ENCODE results near the gene YAP1.

YAP1 gene

DNA sequence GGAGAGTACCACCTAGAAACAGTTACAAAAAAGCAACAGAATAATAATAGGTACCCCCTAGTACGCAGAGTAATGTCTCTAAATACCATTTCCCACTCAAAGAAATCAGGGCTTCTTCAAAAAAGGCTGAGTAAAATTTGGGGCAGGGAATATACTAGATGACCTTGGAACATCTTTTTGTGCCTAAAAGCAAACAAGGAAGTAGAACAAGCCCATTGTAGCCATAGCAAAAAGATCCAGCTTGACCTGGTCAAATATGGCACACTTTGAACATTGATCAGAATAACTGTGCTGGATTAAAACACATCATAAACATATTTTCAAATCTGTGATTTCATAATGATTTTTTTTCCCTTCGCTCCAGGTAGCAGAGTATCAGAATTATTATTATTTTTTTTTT, 91.5 kb downstream of the YAP1 start:
- DNase-seq (ENCODE audit: low read depth), result no peak
- H3K4me3 ChIP-seq (ENCODE audit: low read depth, low read length), result no peak overlapping the region
- TF ChIP-seq, protein P1, sequence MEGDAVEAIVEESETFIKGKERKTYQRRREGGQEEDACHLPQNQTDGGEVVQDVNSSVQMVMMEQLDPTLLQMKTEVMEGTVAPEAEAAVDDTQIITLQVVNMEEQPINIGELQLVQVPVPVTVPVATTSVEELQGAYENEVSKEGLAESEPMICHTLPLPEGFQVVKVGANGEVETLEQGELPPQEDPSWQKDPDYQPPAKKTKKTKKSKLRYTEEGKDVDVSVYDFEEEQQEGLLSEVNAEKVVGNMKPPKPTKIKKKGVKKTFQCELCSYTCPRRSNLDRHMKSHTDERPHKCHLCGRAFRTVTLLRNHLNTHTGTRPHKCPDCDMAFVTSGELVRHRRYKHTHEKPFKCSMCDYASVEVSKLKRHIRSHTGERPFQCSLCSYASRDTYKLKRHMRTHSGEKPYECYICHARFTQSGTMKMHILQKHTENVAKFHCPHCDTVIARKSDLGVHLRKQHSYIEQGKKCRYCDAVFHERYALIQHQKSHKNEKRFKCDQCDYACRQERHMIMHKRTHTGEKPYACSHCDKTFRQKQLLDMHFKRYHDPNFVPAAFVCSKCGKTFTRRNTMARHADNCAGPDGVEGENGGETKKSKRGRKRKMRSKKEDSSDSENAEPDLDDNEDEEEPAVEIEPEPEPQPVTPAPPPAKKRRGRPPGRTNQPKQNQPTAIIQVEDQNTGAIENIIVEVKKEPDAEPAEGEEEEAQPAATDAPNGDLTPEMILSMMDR (IDR thresholded peaks at IDR 0.05; ENCODE audit: insufficient read depth, low read depth, low read length, missing control alignments), result no peak

DNA sequence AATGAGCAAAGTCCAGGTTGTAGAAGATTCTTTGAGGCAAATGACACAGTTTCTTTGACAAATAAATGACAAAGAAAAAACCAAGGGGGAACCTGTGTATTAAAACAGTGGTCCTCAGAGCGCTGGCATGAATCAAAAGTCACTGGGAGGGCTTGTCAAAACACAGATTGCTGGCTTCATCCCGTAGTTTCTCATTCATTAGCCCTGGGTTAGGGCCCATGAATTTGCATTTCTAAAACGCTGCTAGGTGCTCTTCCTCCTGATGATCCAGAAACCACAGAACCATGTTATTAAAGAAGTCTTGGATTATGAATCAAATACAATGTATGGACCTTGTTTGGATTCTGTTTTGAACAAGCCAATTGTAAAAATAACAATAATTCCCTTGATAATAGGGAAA, 92.7 kb downstream of the YAP1 start:
- TF ChIP-seq, protein P1 (IDR thresholded peaks at IDR 0.05; ENCODE audit: insufficient read depth, low read depth, low read length, missing control alignments), result no peak
- no peak for DNase-seq (ENCODE audit: low read depth)
- no peak overlapping the region for H3K4me3 ChIP-seq (ENCODE audit: low read depth, low read length)

DNA sequence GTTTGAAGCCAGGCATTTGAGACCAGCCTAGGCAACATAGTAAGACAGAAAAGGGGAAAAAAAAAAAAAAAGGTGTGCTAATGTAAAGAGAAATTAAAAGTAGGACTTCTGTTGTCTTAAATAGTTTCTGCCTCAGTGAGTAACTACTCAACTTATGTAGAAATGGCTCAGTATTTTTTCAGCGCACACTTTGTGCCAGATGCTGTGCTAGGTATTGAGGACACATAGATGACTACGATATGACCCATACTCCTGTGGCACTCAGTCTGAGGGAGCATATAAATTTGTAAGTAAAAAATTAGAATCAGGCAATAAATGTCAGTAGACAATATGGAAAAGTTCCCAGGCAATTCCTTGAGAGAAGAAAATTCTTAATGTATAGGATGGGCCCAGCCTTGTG, 93.9 kb downstream of the YAP1 start:
- H3K4me3 ChIP-seq (ENCODE audit: low read depth, low read length), result no peak overlapping the region
- no peak for DNase-seq (ENCODE audit: low read depth)
- TF ChIP-seq, protein P1 (IDR thresholded peaks at IDR 0.05; ENCODE audit: insufficient read depth, low read depth, low read length, missing control alignments), result no peak

DNA sequence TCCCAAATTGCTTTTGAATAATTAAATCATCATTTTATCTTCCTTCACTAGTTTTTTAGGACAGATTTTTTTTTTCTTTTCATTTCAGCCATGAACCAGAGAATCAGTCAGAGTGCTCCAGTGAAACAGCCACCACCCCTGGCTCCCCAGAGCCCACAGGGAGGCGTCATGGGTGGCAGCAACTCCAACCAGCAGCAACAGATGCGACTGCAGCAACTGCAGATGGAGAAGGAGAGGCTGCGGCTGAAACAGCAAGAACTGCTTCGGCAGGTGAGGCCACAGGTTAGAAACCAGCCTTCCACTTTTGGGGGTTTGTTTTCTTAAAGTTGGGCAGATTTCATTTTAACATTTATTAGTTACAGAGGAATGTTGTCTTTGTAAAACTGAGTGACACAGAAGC, 95.6 kb downstream of the YAP1 start:
- TF ChIP-seq, protein P1 (IDR thresholded peaks at IDR 0.05; ENCODE audit: insufficient read depth, low read depth, low read length, missing control alignments), result no peak
- H3K4me3 ChIP-seq (ENCODE audit: low read depth, low read length), result no peak overlapping the region
- peak; percentile 59 for DNase-seq (ENCODE audit: low read depth)

DNA sequence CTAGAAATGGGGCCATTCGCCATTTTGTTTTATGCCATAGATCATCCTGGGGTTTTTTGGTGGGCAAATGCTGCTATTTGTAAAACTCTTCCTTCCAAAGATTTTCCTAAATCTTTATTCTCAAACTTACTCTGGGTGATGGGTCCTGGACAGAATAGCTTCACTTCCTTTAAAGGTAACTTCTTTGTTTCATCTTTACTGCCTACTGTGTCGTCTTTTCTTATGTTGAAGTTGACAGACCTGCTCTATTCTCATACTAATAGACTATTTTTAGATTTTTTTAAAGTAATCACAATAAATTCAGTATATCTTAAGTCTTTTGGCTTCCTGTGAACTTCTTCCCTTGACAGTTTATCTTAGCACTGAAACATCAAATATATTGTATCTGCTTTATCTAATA, 98.6 kb downstream of the YAP1 start:
- TF ChIP-seq, protein P1 (IDR thresholded peaks at IDR 0.05; ENCODE audit: insufficient read depth, low read depth, low read length, missing control alignments), result no peak
- H3K4me3 ChIP-seq (ENCODE audit: low read depth, low read length), result no peak overlapping the region
- DNase-seq (ENCODE audit: low read depth), result no peak

DNA sequence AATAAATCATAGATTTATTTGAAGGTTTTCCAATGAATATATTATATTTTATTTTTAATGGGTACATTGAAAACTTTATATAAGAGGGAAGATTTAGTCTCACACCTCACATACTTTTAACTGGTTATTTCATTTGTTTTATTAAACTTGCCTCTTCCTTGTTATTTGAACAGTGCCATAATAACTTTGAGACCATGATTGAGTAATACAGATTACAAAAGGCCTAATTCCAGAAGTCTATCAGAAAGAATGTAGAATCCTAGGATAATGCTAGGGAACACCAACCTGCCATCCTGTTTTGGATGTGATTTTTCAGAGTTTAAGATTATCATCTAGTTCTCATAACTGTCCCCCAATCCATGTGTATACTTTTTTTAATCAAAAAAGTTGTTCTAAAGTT, 104.4 kb downstream of the YAP1 start:
- TF ChIP-seq, protein P1 (IDR thresholded peaks at IDR 0.05; ENCODE audit: insufficient read depth, low read depth, low read length, missing control alignments), result no peak
- no peak overlapping the region for H3K4me3 ChIP-seq (ENCODE audit: low read depth, low read length)
- DNase-seq (ENCODE audit: low read depth), result no peak

DNA sequence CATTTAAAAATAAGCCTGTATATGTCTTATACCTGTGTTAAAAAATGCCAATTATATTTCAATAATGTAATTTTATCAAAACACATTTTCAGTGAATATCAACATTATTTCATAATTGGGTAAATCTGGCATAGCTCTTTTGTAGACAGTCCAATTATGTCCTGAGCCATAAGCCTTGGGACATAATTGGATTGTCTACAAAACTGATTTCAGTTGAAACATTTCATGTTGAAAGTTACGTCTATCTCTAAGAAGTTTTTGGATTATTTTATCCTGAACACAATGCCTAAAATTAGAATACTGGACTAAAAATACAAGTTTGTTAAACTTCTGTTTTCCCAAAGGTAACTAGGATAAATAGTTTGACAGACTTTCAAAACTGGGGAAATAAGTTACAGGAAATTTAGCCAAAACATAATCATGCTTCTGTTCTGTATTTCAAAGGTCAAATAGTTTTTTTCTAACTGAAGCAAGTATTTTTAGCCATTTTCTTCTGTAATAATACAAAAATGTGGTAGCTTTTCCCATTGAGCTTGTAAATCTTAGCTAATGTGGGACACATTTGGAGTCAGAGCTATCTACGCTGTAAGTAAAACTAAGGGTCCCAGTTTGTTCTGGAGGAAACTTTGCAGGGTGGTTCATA, 106.3 kb downstream of the YAP1 start:
- DNase-seq (ENCODE audit: low read depth), result no peak
- no peak overlapping the region for H3K4me3 ChIP-seq (ENCODE audit: low read depth, low read length)
- TF ChIP-seq, protein P1 (IDR thresholded peaks at IDR 0.05; ENCODE audit: insufficient read depth, low read depth, low read length, missing control alignments), result no peak

Measured in GM12865 (cell line).